ENCODE measurements around the gene PKP2.

The PKP2 gene

GRCh38 chr12:32860192-32860591, 36.4 kb downstream of the PKP2 start:
- Mint-ChIP-seq H3K4me3 (no peak overlapping the region), H3K9me3 (no peaks in the 10 kb centered on the region), H3K36me3 (ENCODE audit: low read depth) (no peaks in the 10 kb centered on the region), H3K27me3 (no peaks in the 10 kb centered on the region), H3K27ac (no peak overlapping the region), H3K4me1 (ENCODE audit: low read depth) (no peaks in the 10 kb centered on the region)

GRCh38 chr12:32859389-32859788, 37.2 kb downstream of the PKP2 start:
- no peak overlapping the region for H3K27ac Mint-ChIP-seq
- no peaks in the 10 kb centered on the region for H3K27me3 Mint-ChIP-seq
- H3K4me3 Mint-ChIP-seq = no peak overlapping the region
- no peaks in the 10 kb centered on the region for H3K9me3 Mint-ChIP-seq
- no peaks in the 10 kb centered on the region for H3K36me3 Mint-ChIP-seq (ENCODE audit: low read depth)
- no peaks in the 10 kb centered on the region for H3K4me1 Mint-ChIP-seq (ENCODE audit: low read depth)

- H3K4me3 Mint-ChIP-seq = no peak overlapping the region
- no peaks in the 10 kb centered on the region for H3K4me1 Mint-ChIP-seq (ENCODE audit: low read depth)
- H3K27me3 Mint-ChIP-seq = peaks cover 5% of the 10 kb centered on the region
- no peaks in the 10 kb centered on the region for H3K9me3 Mint-ChIP-seq
- no peak overlapping the region for H3K27ac Mint-ChIP-seq
- no peaks in the 10 kb centered on the region for H3K36me3 Mint-ChIP-seq (ENCODE audit: low read depth)
Measured at GRCh38 chr12:32854716-32855115, 41.9 kb downstream of the PKP2 start.

- no peaks in the 10 kb centered on the region for H3K9me3 Mint-ChIP-seq
- H3K4me3 Mint-ChIP-seq = no peak overlapping the region
- H3K4me1 Mint-ChIP-seq (ENCODE audit: low read depth) = no peaks in the 10 kb centered on the region
- no peak overlapping the region for H3K27ac Mint-ChIP-seq
- H3K27me3 Mint-ChIP-seq = peaks cover 5% of the 10 kb centered on the region
- no peaks in the 10 kb centered on the region for H3K36me3 Mint-ChIP-seq (ENCODE audit: low read depth)
Measured at GRCh38 chr12:32854097-32854496, 42.5 kb downstream of the PKP2 start.

GRCh38 chr12:32847287-32847686, 49.3 kb downstream of the PKP2 start:
- H3K27ac Mint-ChIP-seq = no peak overlapping the region
- no peaks in the 10 kb centered on the region for H3K4me1 Mint-ChIP-seq (ENCODE audit: low read depth)
- no peak overlapping the region for H3K4me3 Mint-ChIP-seq
- H3K36me3 Mint-ChIP-seq (ENCODE audit: low read depth) = no peaks in the 10 kb centered on the region
- H3K27me3 Mint-ChIP-seq = peaks cover 7% of the 10 kb centered on the region
- H3K9me3 Mint-ChIP-seq = no peaks in the 10 kb centered on the region

- no peak overlapping the region for H3K27ac Mint-ChIP-seq
- H3K9me3 Mint-ChIP-seq = no peaks in the 10 kb centered on the region
- no peak overlapping the region for H3K4me3 Mint-ChIP-seq
- no peaks in the 10 kb centered on the region for H3K36me3 Mint-ChIP-seq (ENCODE audit: low read depth)
- H3K27me3 Mint-ChIP-seq = peaks cover 5% of the 10 kb centered on the region
- H3K4me1 Mint-ChIP-seq (ENCODE audit: low read depth) = no peaks in the 10 kb centered on the region
Measured at GRCh38 chr12:32846053-32846452, 50.5 kb downstream of the PKP2 start.

- Mint-ChIP-seq H3K27me3 (peaks cover 5% of the 10 kb centered on the region), H3K4me1 (ENCODE audit: low read depth) (no peaks in the 10 kb centered on the region), H3K27ac (no peak overlapping the region), H3K4me3 (no peak overlapping the region), H3K36me3 (ENCODE audit: low read depth) (no peaks in the 10 kb centered on the region), H3K9me3 (no peaks in the 10 kb centered on the region)
Measured at GRCh38 chr12:32843528-32844095, 53.0 kb downstream of the PKP2 start.

- Mint-ChIP-seq H3K9me3 (peaks cover 8% of the 10 kb centered on the region), H3K4me3 (no peak overlapping the region), H3K27ac (no peak overlapping the region), H3K4me1 (ENCODE audit: low read depth) (no peaks in the 10 kb centered on the region), H3K27me3 (peaks cover 5% of the 10 kb centered on the region), H3K36me3 (ENCODE audit: low read depth) (no peaks in the 10 kb centered on the region)
Measured at GRCh38 chr12:32841061-32841460, 55.5 kb downstream of the PKP2 start.

- H3K9me3 Mint-ChIP-seq = peaks cover 8% of the 10 kb centered on the region
- H3K27me3 Mint-ChIP-seq = peaks cover 5% of the 10 kb centered on the region
- no peak overlapping the region for H3K4me3 Mint-ChIP-seq
- no peaks in the 10 kb centered on the region for H3K4me1 Mint-ChIP-seq (ENCODE audit: low read depth)
- no peaks in the 10 kb centered on the region for H3K36me3 Mint-ChIP-seq (ENCODE audit: low read depth)
- H3K27ac Mint-ChIP-seq = no peak overlapping the region
Measured at GRCh38 chr12:32839828-32840227, 56.7 kb downstream of the PKP2 start.

GRCh38 chr12:32837974-32838373, 58.6 kb downstream of the PKP2 start:
- Mint-ChIP-seq H3K27me3 (no peaks in the 10 kb centered on the region), H3K4me1 (ENCODE audit: low read depth) (no peaks in the 10 kb centered on the region), H3K36me3 (ENCODE audit: low read depth) (no peaks in the 10 kb centered on the region), H3K4me3 (no peak overlapping the region), H3K9me3 (peaks cover 8% of the 10 kb centered on the region), H3K27ac (no peak overlapping the region)

- H3K27me3 Mint-ChIP-seq = no peaks in the 10 kb centered on the region
- H3K9me3 Mint-ChIP-seq = peaks cover 8% of the 10 kb centered on the region
- H3K27ac Mint-ChIP-seq = no peak overlapping the region
- H3K4me1 Mint-ChIP-seq (ENCODE audit: low read depth) = no peaks in the 10 kb centered on the region
- H3K4me3 Mint-ChIP-seq = no peak overlapping the region
- H3K36me3 Mint-ChIP-seq (ENCODE audit: low read depth) = no peaks in the 10 kb centered on the region
Measured at GRCh38 chr12:32836710-32837109, 59.9 kb downstream of the PKP2 start.

- no peak overlapping the region for H3K27ac Mint-ChIP-seq
- H3K36me3 Mint-ChIP-seq (ENCODE audit: low read depth) = no peaks in the 10 kb centered on the region
- peaks cover 8% of the 10 kb centered on the region for H3K9me3 Mint-ChIP-seq
- no peaks in the 10 kb centered on the region for H3K27me3 Mint-ChIP-seq
- no peak overlapping the region for H3K4me3 Mint-ChIP-seq
- no peaks in the 10 kb centered on the region for H3K4me1 Mint-ChIP-seq (ENCODE audit: low read depth)
Measured at GRCh38 chr12:32834122-32834521, 62.5 kb downstream of the PKP2 start.

- no peaks in the 10 kb centered on the region for H3K36me3 Mint-ChIP-seq (ENCODE audit: low read depth)
- no peaks in the 10 kb centered on the region for H3K4me1 Mint-ChIP-seq (ENCODE audit: low read depth)
- H3K27me3 Mint-ChIP-seq = no peaks in the 10 kb centered on the region
- H3K27ac Mint-ChIP-seq = no peak overlapping the region
- H3K9me3 Mint-ChIP-seq = no peaks in the 10 kb centered on the region
- no peak overlapping the region for H3K4me3 Mint-ChIP-seq
Measured at GRCh38 chr12:32828552-32828951, 68.0 kb downstream of the PKP2 start.

GRCh38 chr12:32828120-32828519, 68.5 kb downstream of the PKP2 start:
- H3K27ac Mint-ChIP-seq = no peak overlapping the region
- no peak overlapping the region for H3K4me3 Mint-ChIP-seq
- H3K4me1 Mint-ChIP-seq (ENCODE audit: low read depth) = no peaks in the 10 kb centered on the region
- no peaks in the 10 kb centered on the region for H3K9me3 Mint-ChIP-seq
- H3K36me3 Mint-ChIP-seq (ENCODE audit: low read depth) = no peaks in the 10 kb centered on the region
- no peaks in the 10 kb centered on the region for H3K27me3 Mint-ChIP-seq

- Mint-ChIP-seq H3K36me3 (ENCODE audit: low read depth) (no peaks in the 10 kb centered on the region), H3K27ac (no peak overlapping the region), H3K9me3 (no peaks in the 10 kb centered on the region), H3K27me3 (no peaks in the 10 kb centered on the region), H3K4me1 (ENCODE audit: low read depth) (no peaks in the 10 kb centered on the region), H3K4me3 (no peak overlapping the region)
Measured at GRCh38 chr12:32826807-32827412, 69.7 kb downstream of the PKP2 start.

GRCh38 chr12:32824596-32824995, 72.0 kb downstream of the PKP2 start:
- no peak overlapping the region for H3K27ac Mint-ChIP-seq
- H3K9me3 Mint-ChIP-seq = no peaks in the 10 kb centered on the region
- H3K4me3 Mint-ChIP-seq = no peak overlapping the region
- no peaks in the 10 kb centered on the region for H3K27me3 Mint-ChIP-seq
- no peaks in the 10 kb centered on the region for H3K4me1 Mint-ChIP-seq (ENCODE audit: low read depth)
- no peaks in the 10 kb centered on the region for H3K36me3 Mint-ChIP-seq (ENCODE audit: low read depth)
